Ishikawa (cell line): ENCODE data around the gene ARHGAP32.

ENCODE experiments used
- CEBPB ChIP-seq: IDR thresholded peaks from 2 replicates; pipeline ENCODE4 v1.6.1; 2012
- CREB1 ChIP-seq: IDR thresholded peaks from 2 replicates; pipeline ENCODE4 v1.6.1; 2012; ENCODE audit warnings: low read depth
- EGR1 ChIP-seq: IDR thresholded peaks from 2 replicates; pipeline ENCODE4 v1.6.1; 2012
- EP300 ChIP-seq: IDR thresholded peaks from 2 replicates; pipeline ENCODE4 v1.6.1; 2012; ENCODE audit warnings: borderline replicate concordance
- FOXM1 ChIP-seq: IDR thresholded peaks from 2 replicates; pipeline ENCODE4 v1.6.1; 2012; ENCODE audit warnings: low read depth, borderline replicate concordance
- RAD21 ChIP-seq: IDR thresholded peaks from 2 replicates; pipeline ENCODE4 v1.6.1; 2012; ENCODE audit warnings: low read depth
- TCF12 ChIP-seq: IDR thresholded peaks from 2 replicates; pipeline ENCODE4 v1.6.1; 2012; ENCODE audit warnings: low read depth
- TEAD4 ChIP-seq: IDR thresholded peaks from 2 replicates; pipeline ENCODE4 v1.6.1; 2012
- YY1 ChIP-seq: IDR thresholded peaks from 2 replicates; pipeline ENCODE4 v1.6.1; 2012; ENCODE audit warnings: low read depth
- ZBTB7A ChIP-seq: IDR thresholded peaks from 2 replicates; pipeline ENCODE4 v1.6.1; 2012; ENCODE audit warnings: low read depth
- TF ChIP-seq, protein P1 (sequence below): IDR thresholded peaks from 2 replicates; pipeline ENCODE4 v1.6.1; 2012
- TF ChIP-seq, protein P2 (sequence below): IDR thresholded peaks from 2 replicates; pipeline ENCODE4 v1.6.1; 2012; ENCODE audit warnings: low read depth, mild to moderate bottlenecking

DNA sequence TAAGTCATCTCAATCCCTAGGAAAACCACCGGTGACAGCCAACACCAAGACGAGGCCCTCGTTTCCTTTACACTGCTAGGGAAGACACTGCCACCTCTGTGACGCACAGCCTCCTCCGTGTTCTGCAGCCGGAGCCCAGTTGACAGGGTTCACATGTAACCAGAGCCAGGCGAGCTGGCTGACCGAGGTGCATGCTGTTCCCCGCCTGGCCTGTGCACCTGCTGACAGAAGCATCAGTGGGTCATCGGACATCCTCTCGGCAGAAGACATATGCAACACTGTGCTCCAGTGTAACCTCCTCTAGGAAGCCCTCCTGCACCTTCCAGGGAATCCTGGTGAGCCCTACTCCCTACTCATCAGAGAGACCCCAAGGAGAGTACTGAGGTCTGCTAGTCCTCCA lies 135.2 kb downstream of the ARHGAP32 start:
- TF ChIP-seq TEAD4 (no peak), ZBTB7A (no peak), RAD21 (no peak), CREB1 (no peak), FOXM1 (no peak), EP300 (no peak), TCF12 (no peak), CEBPB (no peak), YY1 (no peak), EGR1 (no peak)
- TF ChIP-seq, protein P1, sequence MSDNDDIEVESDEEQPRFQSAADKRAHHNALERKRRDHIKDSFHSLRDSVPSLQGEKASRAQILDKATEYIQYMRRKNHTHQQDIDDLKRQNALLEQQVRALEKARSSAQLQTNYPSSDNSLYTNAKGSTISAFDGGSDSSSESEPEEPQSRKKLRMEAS, result no peak
- TF ChIP-seq, protein P2, sequence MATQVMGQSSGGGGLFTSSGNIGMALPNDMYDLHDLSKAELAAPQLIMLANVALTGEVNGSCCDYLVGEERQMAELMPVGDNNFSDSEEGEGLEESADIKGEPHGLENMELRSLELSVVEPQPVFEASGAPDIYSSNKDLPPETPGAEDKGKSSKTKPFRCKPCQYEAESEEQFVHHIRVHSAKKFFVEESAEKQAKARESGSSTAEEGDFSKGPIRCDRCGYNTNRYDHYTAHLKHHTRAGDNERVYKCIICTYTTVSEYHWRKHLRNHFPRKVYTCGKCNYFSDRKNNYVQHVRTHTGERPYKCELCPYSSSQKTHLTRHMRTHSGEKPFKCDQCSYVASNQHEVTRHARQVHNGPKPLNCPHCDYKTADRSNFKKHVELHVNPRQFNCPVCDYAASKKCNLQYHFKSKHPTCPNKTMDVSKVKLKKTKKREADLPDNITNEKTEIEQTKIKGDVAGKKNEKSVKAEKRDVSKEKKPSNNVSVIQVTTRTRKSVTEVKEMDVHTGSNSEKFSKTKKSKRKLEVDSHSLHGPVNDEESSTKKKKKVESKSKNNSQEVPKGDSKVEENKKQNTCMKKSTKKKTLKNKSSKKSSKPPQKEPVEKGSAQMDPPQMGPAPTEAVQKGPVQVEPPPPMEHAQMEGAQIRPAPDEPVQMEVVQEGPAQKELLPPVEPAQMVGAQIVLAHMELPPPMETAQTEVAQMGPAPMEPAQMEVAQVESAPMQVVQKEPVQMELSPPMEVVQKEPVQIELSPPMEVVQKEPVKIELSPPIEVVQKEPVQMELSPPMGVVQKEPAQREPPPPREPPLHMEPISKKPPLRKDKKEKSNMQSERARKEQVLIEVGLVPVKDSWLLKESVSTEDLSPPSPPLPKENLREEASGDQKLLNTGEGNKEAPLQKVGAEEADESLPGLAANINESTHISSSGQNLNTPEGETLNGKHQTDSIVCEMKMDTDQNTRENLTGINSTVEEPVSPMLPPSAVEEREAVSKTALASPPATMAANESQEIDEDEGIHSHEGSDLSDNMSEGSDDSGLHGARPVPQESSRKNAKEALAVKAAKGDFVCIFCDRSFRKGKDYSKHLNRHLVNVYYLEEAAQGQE, result no peak
